HCT116 (cell line): Measurements from ENCODE around the gene HEXIM1. TPM values are rescaled to one million over a fixed set of nuclear protein-coding genes. Genes with fewer than 3 reads are reported as not detected.
A peak's percentile ranks its signal among the peaks of the same experiment; 100 is the strongest.

Experiments used
- ATAC-seq: fragments of 200-7000 bp; cut with Tn5 transposase; 2 replicates; pipeline ENCODE4 v1.9.1; 2020; ENCODE audit warnings: mild to moderate bottlenecking, moderate library complexity
- BruUV-seq: library from RNA; stranded (reverse); fragments of 400-500 nt; replicated peaks from 2 replicates; lab custom pipeline; 2021; lab: Mats Ljungman, UMichigan
- CTCF ChIA-PET: fragments of 300-600 bp; sonication (Branson Sonifier 250); formaldehyde crosslinking; loops from one replicate; lab custom pipeline; 2021; ENCODE audit warnings: antibody characterized with exemption; lab: Charles Lee
- POLR2A ChIA-PET: fragments of 300-600, 350-600 bp; sonication (Branson Sonifier 250); formaldehyde crosslinking; loops from one replicate; lab custom pipeline; 2021; ENCODE audit warnings: antibody characterized with exemption; lab: Charles Lee
- RAD21 ChIA-PET, 2 experiments: fragments of 300-600 bp; sonication (Branson Sonifier 250); formaldehyde crosslinking; loops; one replicate each; lab custom pipeline; 2023; ENCODE audit warnings: low total read pairs in 2 of 2; ENCODE audit not compliant: uncharacterized antibody in 2 of 2, unreplicated experiment in 2 of 2, low non-redundant PET in 1 of 2; lab: Charles Lee
- DNase-seq: peaks from one replicate; pipeline ENCODE4 v3.0.0-alpha.2; 2010; ENCODE audit warnings: low read depth, low spot score
- H2AFZ ChIP-seq: fragments of 200-600 bp; shearing (Covaris generic), sonication (generic); 2 replicates; pipeline ENCODE4 v1.6.1; 2017; ENCODE audit warnings: low read depth, mixed run types, mixed read lengths, antibody characterized with exemption, low read length; ENCODE audit not compliant: poor library complexity, severe bottlenecking
- H3K27ac ChIP-seq: 2 replicates; pipeline ENCODE4 v1.5.1; 2012; ENCODE audit warnings: low read depth, low read length
- H3K27me3 ChIP-seq: fragments of 200-600 bp; sonication (generic); 2 replicates; pipeline ENCODE4 v1.6.1; 2016; ENCODE audit warnings: mixed run types, low read length, mixed read lengths; ENCODE audit not compliant: insufficient read depth
- H3K36me3 ChIP-seq, 2 experiments: fragments of 200-500 bp in 1 of 2; fragments of 200-600 bp in 1 of 2; sonication (Bioruptor generic) in 1 of 2; sonication (generic) in 1 of 2; 2 replicates each; pipeline versions ENCODE4 v1.5.1 to v1.6.1; 2014 to 2016; ENCODE audit warnings: low read length in 2 of 2, inconsistent platforms in 1 of 2, mixed read lengths in 1 of 2, mixed run types in 1 of 2; ENCODE audit not compliant: insufficient read depth in 2 of 2, control insufficient read depth in 1 of 2
- H3K4me1 ChIP-seq, 2 experiments: fragments of 200-600 bp in 1 of 2; sonication (generic) in 1 of 2; 2 replicates each; pipeline versions ENCODE4 v1.5.1 to v1.6.1; 2012 to 2017; ENCODE audit warnings: low read length in 2 of 2, inconsistent platforms in 1 of 2, mild to moderate bottlenecking in 1 of 2, mixed read lengths in 1 of 2, mixed run types in 1 of 2, moderate library complexity in 1 of 2; ENCODE audit not compliant: insufficient read depth in 2 of 2, control insufficient read depth in 1 of 2
- H3K4me2 ChIP-seq: fragments of 200-600 bp; sonication (generic); 2 replicates; pipeline ENCODE4 v1.6.1; 2017; ENCODE audit warnings: mixed run types, low read length, mixed read lengths
- H3K4me3 ChIP-seq, 2 experiments: fragments of 200-600 bp in 1 of 2; sonication (generic) in 1 of 2; replicated peaks in 1 of 2; 2 replicates each; pipeline ENCODE4 v1.5.1; 2011 to 2016; ENCODE audit warnings: low read length in 2 of 2, control low read depth in 1 of 2, low read depth in 1 of 2, mild to moderate bottlenecking in 1 of 2, mixed read lengths in 1 of 2, mixed run types in 1 of 2
- H3K79me2 ChIP-seq: fragments of 200-600 bp; sonication (generic); 2 replicates; pipeline ENCODE4 v1.6.1; 2017; ENCODE audit warnings: mild to moderate bottlenecking, mixed run types, low read length, moderate library complexity, mixed read lengths; ENCODE audit not compliant: insufficient read depth
- H3K9ac ChIP-seq: fragments of 200-600 bp; sonication (generic); 2 replicates; pipeline ENCODE4 v1.6.1; 2016; ENCODE audit warnings: low read length, mixed read lengths
- H3K9me2 ChIP-seq: fragments of 200-600 bp; sonication (generic), shearing (Covaris generic); 2 replicates; pipeline ENCODE4 v1.6.1; 2017; ENCODE audit warnings: mixed run types, mild to moderate bottlenecking, moderate library complexity; ENCODE audit not compliant: insufficient read depth
- H3K9me3 ChIP-seq, 2 experiments: fragments of 200-500 bp in 1 of 2; fragments of 200-600 bp in 1 of 2; sonication (Bioruptor generic) in 1 of 2; sonication (generic) in 1 of 2; 2 replicates each; pipeline ENCODE4 v1.6.1; 2014 to 2017; ENCODE audit warnings: low read length in 2 of 2, mixed read lengths in 2 of 2, inconsistent platforms in 1 of 2, low read depth in 1 of 2, mild to moderate bottlenecking in 1 of 2, mixed run types in 1 of 2, moderate library complexity in 1 of 2; ENCODE audit not compliant: control insufficient read depth in 1 of 2, insufficient read depth in 1 of 2
- H4K20me1 ChIP-seq: fragments of 200-600 bp; sonication (generic), shearing (Covaris generic); 2 replicates; pipeline ENCODE4 v1.6.1; 2017; ENCODE audit warnings: mixed run types, mild to moderate bottlenecking, moderate library complexity; ENCODE audit not compliant: insufficient read depth
- CEBPB ChIP-seq: IDR thresholded peaks from 2 replicates; pipeline ENCODE4 v1.6.1; 2012; ENCODE audit warnings: low read depth
- EGR1 ChIP-seq: IDR thresholded peaks from 2 replicates; pipeline ENCODE4 v1.6.1; 2012; ENCODE audit warnings: low read depth
- ELF1 ChIP-seq: IDR thresholded peaks from 2 replicates; pipeline ENCODE4 v1.6.1; 2012; ENCODE audit warnings: low read depth, borderline replicate concordance
- POLR2A ChIP-seq: IDR thresholded peaks from 2 replicates; pipeline ENCODE4 v1.7.0; 2011; ENCODE audit warnings: borderline replicate concordance; ENCODE audit not compliant: insufficient read depth, insufficient read length; ENCODE audit errors: extremely low read depth
- POLR2AphosphoS5 ChIP-seq: IDR thresholded peaks from 2 replicates; pipeline ENCODE4 v1.6.1; 2011; ENCODE audit warnings: mild to moderate bottlenecking, low read depth, low read length, moderate library complexity
- SIN3A ChIP-seq: IDR thresholded peaks from 2 replicates; pipeline ENCODE4 v1.6.1; 2012; ENCODE audit warnings: low read depth
- SP1 ChIP-seq: IDR thresholded peaks from 2 replicates; pipeline ENCODE4 v1.6.1; 2012; ENCODE audit warnings: low read depth
- TCF7L2 ChIP-seq: IDR thresholded peaks from 2 replicates; pipeline ENCODE4 v1.7.0; 2011; ENCODE audit warnings: borderline replicate concordance, inconsistent platforms; ENCODE audit not compliant: insufficient read depth, insufficient read length; ENCODE audit errors: extremely low read depth
- ZFX ChIP-seq: fragments of 450-650 bp; IDR thresholded peaks from 2 replicates; pipeline ENCODE4 v1.6.1; 2017
- ZNF274 ChIP-seq: fragments of 200-500 bp; sonication (Bioruptor generic); IDR thresholded peaks from 2 replicates; pipeline ENCODE4 v1.6.1; 2014; ENCODE audit warnings: mild to moderate bottlenecking, low read depth, low read length, inconsistent platforms
- intact Hi-C: fragments of 100-400 bp; cut with micrococcal nuclease; formaldehyde crosslinking; loops from 2 replicates; pipeline ENCODE4 v1.10.0; 2022
- total RNA-seq: library from RNA; stranded (reverse); gene quantifications from one replicate; pipeline ENCODE4 v1.2.1, GENCODE V29; 2021; ENCODE audit not compliant: unreplicated experiment
- TF ChIP-seq, protein P1 (sequence below): IDR thresholded peaks from 2 replicates; pipeline ENCODE4 v1.6.1; 2012; ENCODE audit warnings: low read depth
- TF ChIP-seq, protein P2 (sequence below), 3 experiments: fragments of 200-600 bp in 1 of 3; sonication (generic) in 1 of 3; IDR thresholded peaks in 2 of 3; conservative IDR thresholded peaks in 1 of 3; 2 replicates each; pipeline ENCODE4 v1.5.1; 2012 to 2017; ENCODE audit warnings: low read depth in 2 of 3, low read length in 2 of 3, antibody characterized with exemption in 1 of 3, borderline replicate concordance in 1 of 3, control low read depth in 1 of 3, mild to moderate bottlenecking in 1 of 3, mixed read lengths in 1 of 3, mixed run types in 1 of 3, moderate library complexity in 1 of 3; ENCODE audit not compliant: insufficient read depth in 1 of 3
- TF ChIP-seq, protein P3 (sequence below): IDR thresholded peaks from 2 replicates; pipeline ENCODE4 v1.6.1; 2012

Gene HEXIM1
- total RNA-seq, 1 experiment from 2014 or later: 58.0 TPM

- Histone ChIP-seq H3K4me2 (peak overlapping the region; percentile 98), H3K27me3 (no peaks in the 10 kb centered on the region), H3K4me1 (peaks cover 68 to 70% of the 10 kb centered on the region in 2 experiments), H2AFZ (no peak overlapping the region), H3K27ac (peak overlapping the region; percentile 99), H3K9me2 (no peaks in the 10 kb centered on the region), H3K79me2 (no peaks in the 10 kb centered on the region), H3K36me3 (no peaks in the 10 kb centered on the region), H3K4me3 (peak overlapping the region; percentile 28 to 60), H3K9me3 (no peaks in the 10 kb centered on the region), H3K9ac (peak overlapping the region; percentile 81), H4K20me1 (no peaks in the 10 kb centered on the region)
- POLR2A ChIA-PET: interaction anchor here (0.7 to 7.0 kb wide), 10 partner anchors 10 to 181 kb away, joined by 3 to 176 read pairs (median 8); partner anchors contain the start of genes ACBD4, HEXIM1 and HEXIM2
- peak; percentile 78 for ATAC-seq
- TSS peak; percentile 88 for BruUV-seq
- CTCF ChIA-PET: interaction anchor here (0.9 to 4.4 kb wide), 7 partner anchors 9 to 253 kb away, joined by 3 to 36 read pairs (median 9); partner anchors contain the start of genes ACBD4, HEXIM1 and HEXIM2
- DNase-seq: peak; percentile 87
- intact Hi-C loops: loop anchor here (1.0 to 2.0 kb wide), 2 partner anchors 11 to 24 kb away; partner anchors contain the start of genes HEXIM1 and HEXIM2
- RAD21 ChIA-PET: interaction anchor here (0.5 to 1.9 kb wide), 5 partner anchors 11 to 141 kb away, joined by 3 to 7 read pairs (median 5); partner anchors contain the start of genes HEXIM2 (in 2 of the 2) and HEXIM1 (in 1 of the 2)
- TF ChIP-seq ELF1 (no peak), ZNF274 (no peak), ZFX (peak; percentile 20; the same call in 1 of the 2 replicates), CEBPB (no peak), EGR1 (peak; percentile 70), POLR2A (peak; percentile 54), SP1 (peak; percentile 89), TCF7L2 (peak; percentile 64), POLR2AphosphoS5 (peak; percentile 71), SIN3A (no peak)
- TF ChIP-seq, protein P1, sequence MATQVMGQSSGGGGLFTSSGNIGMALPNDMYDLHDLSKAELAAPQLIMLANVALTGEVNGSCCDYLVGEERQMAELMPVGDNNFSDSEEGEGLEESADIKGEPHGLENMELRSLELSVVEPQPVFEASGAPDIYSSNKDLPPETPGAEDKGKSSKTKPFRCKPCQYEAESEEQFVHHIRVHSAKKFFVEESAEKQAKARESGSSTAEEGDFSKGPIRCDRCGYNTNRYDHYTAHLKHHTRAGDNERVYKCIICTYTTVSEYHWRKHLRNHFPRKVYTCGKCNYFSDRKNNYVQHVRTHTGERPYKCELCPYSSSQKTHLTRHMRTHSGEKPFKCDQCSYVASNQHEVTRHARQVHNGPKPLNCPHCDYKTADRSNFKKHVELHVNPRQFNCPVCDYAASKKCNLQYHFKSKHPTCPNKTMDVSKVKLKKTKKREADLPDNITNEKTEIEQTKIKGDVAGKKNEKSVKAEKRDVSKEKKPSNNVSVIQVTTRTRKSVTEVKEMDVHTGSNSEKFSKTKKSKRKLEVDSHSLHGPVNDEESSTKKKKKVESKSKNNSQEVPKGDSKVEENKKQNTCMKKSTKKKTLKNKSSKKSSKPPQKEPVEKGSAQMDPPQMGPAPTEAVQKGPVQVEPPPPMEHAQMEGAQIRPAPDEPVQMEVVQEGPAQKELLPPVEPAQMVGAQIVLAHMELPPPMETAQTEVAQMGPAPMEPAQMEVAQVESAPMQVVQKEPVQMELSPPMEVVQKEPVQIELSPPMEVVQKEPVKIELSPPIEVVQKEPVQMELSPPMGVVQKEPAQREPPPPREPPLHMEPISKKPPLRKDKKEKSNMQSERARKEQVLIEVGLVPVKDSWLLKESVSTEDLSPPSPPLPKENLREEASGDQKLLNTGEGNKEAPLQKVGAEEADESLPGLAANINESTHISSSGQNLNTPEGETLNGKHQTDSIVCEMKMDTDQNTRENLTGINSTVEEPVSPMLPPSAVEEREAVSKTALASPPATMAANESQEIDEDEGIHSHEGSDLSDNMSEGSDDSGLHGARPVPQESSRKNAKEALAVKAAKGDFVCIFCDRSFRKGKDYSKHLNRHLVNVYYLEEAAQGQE: no peak
- TF ChIP-seq, protein P2, sequence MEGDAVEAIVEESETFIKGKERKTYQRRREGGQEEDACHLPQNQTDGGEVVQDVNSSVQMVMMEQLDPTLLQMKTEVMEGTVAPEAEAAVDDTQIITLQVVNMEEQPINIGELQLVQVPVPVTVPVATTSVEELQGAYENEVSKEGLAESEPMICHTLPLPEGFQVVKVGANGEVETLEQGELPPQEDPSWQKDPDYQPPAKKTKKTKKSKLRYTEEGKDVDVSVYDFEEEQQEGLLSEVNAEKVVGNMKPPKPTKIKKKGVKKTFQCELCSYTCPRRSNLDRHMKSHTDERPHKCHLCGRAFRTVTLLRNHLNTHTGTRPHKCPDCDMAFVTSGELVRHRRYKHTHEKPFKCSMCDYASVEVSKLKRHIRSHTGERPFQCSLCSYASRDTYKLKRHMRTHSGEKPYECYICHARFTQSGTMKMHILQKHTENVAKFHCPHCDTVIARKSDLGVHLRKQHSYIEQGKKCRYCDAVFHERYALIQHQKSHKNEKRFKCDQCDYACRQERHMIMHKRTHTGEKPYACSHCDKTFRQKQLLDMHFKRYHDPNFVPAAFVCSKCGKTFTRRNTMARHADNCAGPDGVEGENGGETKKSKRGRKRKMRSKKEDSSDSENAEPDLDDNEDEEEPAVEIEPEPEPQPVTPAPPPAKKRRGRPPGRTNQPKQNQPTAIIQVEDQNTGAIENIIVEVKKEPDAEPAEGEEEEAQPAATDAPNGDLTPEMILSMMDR (IDR thresholded peaks at IDR 0.05 in 2 of 3, conservative IDR thresholded peaks at IDR 0.05 in 1 of 3; ENCODE audit: borderline replicate concordance in 1 of 3, insufficient read depth in 1 of 3, low read depth in 2 of 3, low read length in 2 of 3): peak in 2 of 3 experiments; percentile 13 to 18; a peak in 1 of 6 replicates
- TF ChIP-seq, protein P3, sequence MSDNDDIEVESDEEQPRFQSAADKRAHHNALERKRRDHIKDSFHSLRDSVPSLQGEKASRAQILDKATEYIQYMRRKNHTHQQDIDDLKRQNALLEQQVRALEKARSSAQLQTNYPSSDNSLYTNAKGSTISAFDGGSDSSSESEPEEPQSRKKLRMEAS: peak; percentile 84
Measured at GRCh38 chr17:45172541-45173286, 24.4 kb downstream of the HEXIM1 start.
